Ovary (tissue), 3 donors: ENCODE measurements around the gene UMAD1.

Experiments used
- EP300 ChIP-seq: sonication (generic); formaldehyde crosslinking; IDR thresholded peaks from one replicate; pipeline ENCODE4 v1.6.1; 2017; ENCODE audit warnings: antibody characterized with exemption
- TF ChIP-seq, protein P1 (sequence below), 3 donors: fragments of 450-650 bp in 2 of 3; fragments of 200-600 bp in 1 of 3; IDR thresholded peaks; one replicate each; pipeline versions ENCODE4 v1.5.1 to v1.8.0; 2016 to 2022; ENCODE audit warnings: antibody characterized with exemption in 3 of 3, mild to moderate bottlenecking in 1 of 3
- donor health status: DM: no; HTN: no; CAD: no.

DNA sequence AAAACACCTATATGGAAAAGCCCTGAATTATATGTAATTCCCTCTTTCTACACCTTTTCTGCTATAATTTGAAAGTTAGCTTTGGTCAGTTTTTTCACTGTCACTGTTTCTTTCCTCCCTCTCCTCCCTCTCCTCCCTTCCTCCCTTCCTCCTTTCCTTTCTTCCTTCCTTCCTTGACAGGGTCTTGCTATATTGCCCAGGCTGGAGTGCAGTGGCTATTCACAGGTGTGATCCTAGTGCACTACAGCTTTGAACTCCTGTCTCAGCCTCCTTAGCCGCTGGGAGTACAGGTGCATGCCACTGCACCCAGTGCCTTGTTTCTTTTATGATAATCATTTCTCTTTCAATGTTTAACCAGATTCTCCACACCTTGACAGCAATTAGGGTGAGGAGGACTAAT lies 22.1 kb upstream of the UMAD1 start:
- no peak for TF ChIP-seq EP300
- TF ChIP-seq, protein P1, sequence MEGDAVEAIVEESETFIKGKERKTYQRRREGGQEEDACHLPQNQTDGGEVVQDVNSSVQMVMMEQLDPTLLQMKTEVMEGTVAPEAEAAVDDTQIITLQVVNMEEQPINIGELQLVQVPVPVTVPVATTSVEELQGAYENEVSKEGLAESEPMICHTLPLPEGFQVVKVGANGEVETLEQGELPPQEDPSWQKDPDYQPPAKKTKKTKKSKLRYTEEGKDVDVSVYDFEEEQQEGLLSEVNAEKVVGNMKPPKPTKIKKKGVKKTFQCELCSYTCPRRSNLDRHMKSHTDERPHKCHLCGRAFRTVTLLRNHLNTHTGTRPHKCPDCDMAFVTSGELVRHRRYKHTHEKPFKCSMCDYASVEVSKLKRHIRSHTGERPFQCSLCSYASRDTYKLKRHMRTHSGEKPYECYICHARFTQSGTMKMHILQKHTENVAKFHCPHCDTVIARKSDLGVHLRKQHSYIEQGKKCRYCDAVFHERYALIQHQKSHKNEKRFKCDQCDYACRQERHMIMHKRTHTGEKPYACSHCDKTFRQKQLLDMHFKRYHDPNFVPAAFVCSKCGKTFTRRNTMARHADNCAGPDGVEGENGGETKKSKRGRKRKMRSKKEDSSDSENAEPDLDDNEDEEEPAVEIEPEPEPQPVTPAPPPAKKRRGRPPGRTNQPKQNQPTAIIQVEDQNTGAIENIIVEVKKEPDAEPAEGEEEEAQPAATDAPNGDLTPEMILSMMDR (IDR thresholded peaks at IDR 0.05): no peak
